Measurements from ENCODE around the gene BAZ2B. TPM values are rescaled to one million over a fixed set of nuclear protein-coding genes. Genes with fewer than 3 reads are reported as not detected.

BAZ2B gene
- total RNA-seq, 3 donors from 2014 or later (not counting 1 experiment from before 2014, with no cell fraction given) = 59.8 to 73.7 (median 68.4) TPM

DNA sequence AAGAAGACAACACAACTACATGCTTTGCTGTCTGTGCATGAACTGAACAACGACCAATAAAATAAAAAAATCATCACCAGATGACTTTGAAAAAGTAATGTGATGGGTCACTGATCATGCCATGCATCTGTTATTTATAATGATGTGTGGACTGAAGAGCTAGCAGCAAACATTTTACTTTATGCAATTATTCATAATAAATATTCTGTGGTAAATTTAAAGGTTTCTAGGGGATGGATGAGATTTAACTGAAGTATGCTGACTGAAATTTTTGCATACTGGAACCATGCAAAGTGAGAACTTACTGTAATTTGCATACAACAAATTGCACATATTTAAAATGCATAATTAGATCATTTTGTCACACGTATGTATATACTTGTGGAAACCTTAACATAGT lies 31.3 kb upstream of the BAZ2B start:
- DNase-seq (no peak), ATAC-seq (no peak)
- Mint-ChIP-seq H3K9me3 (peaks cover 0 to 2% of the 10 kb centered on the region in 2 donors), H3K27ac (no peak overlapping the region), H3K27me3 (ENCODE audit: low read depth in 2 of 2) (no peaks in the 10 kb centered on the region), H3K36me3 (peaks cover 7% of the 10 kb centered on the region), H3K4me3 (no peak overlapping the region), H3K4me1 (no peaks in the 10 kb centered on the region)
- H3K27ac ChIP-seq (ENCODE audit: low read length) = no peak overlapping the region
- no peak overlapping the region for H3K4me3 ChIP-seq (ENCODE audit: low read length)
- no peaks in the 10 kb centered on the region for H3K36me3 ChIP-seq (ENCODE audit: control insufficient read depth, insufficient read depth, low read length)
- H3K9me3 ChIP-seq (ENCODE audit: control insufficient read depth, insufficient read depth, low read length) = peaks cover 5% of the 10 kb centered on the region
- TF ChIP-seq CTCF (IDR thresholded peaks at IDR 0.05) = no peak
- H3K4me1 ChIP-seq (ENCODE audit: control insufficient read depth, insufficient read depth, low read length) = no peaks in the 10 kb centered on the region
- no CpG with 5 or more reads among the region's 2 CpGs for WGBS (ENCODE audit: insufficient coverage)
- intact Hi-C loops (cut with micrococcal nuclease) = no loop called here
- H3K27me3 ChIP-seq (ENCODE audit: control insufficient read depth, insufficient read depth, low read length) = no peaks in the 10 kb centered on the region

DNA sequence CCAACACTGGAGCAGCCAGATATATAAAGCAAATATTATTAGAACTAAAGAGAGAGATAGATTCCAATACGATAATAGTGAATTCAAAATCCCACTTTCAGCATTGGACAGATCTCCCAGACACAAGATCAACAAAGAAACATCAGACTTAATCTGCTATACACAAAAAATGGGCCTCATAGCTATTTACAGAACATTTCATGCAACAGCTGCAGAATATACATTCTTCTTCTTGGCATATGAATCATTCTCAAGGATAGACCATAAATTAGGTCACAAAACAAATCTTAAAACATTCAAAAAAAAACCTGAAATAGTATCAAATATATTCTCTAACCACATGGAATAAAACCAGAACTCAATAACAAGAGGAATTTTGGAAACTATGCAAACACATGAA lies 23.8 kb upstream of the BAZ2B start:
- no peak for DNase-seq

DNA sequence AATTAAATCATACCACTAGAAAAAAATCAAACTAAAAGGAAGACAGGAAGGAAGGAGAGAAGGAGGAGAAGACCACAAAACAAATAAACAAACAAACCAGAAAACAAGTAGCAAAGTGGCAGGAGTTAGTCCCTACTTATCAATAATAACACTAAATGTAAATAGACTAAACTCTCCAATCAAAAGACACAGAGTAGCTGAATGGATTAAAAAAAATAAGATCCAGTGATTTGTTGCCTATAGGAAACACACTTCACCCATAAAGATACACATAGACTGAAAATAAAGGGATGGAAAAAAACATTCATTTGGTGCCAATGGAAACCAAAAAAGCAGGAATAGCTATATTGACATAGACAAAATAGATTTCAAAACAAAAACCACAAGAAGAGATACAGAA lies 23.4 kb upstream of the BAZ2B start:
- Mint-ChIP-seq H3K4me3 (no peak overlapping the region), H3K27me3 (ENCODE audit: low read depth in 2 of 2) (no peaks in the 10 kb centered on the region), H3K36me3 (peaks cover 20% of the 10 kb centered on the region), H3K9me3 (peaks cover 2 to 12% of the 10 kb centered on the region in 2 donors), H3K27ac (no peak overlapping the region), H3K4me1 (peaks cover 0 to 6% of the 10 kb centered on the region in 2 donors)
- no peaks in the 10 kb centered on the region for H3K36me3 ChIP-seq (ENCODE audit: control insufficient read depth, insufficient read depth, low read length)
- intact Hi-C loops (cut with micrococcal nuclease) = no loop called here
- no peak for ATAC-seq
- no peak overlapping the region for H3K27ac ChIP-seq (ENCODE audit: low read length)
- H3K27me3 ChIP-seq (ENCODE audit: control insufficient read depth, insufficient read depth, low read length) = no peaks in the 10 kb centered on the region
- DNase-seq = no peak
- no peak overlapping the region for H3K4me3 ChIP-seq (ENCODE audit: low read length)
- TF ChIP-seq CTCF (IDR thresholded peaks at IDR 0.05) = no peak
- H3K4me1 ChIP-seq (ENCODE audit: control insufficient read depth, insufficient read depth, low read length) = no peaks in the 10 kb centered on the region
- no peaks in the 10 kb centered on the region for H3K9me3 ChIP-seq (ENCODE audit: control insufficient read depth, insufficient read depth, low read length)

More for the DNA sequence above, 23.8 kb upstream of the BAZ2B start:
- Mint-ChIP-seq H3K4me1 (peaks cover 0 to 6% of the 10 kb centered on the region in 2 donors), H3K27me3 (ENCODE audit: low read depth in 2 of 2) (no peaks in the 10 kb centered on the region), H3K9me3 (peaks cover 2 to 12% of the 10 kb centered on the region in 2 donors), H3K4me3 (no peak overlapping the region), H3K27ac (no peak overlapping the region), H3K36me3 (peaks cover 20% of the 10 kb centered on the region)
- TF ChIP-seq CTCF (IDR thresholded peaks at IDR 0.05) = no peak
- no peak overlapping the region for H3K27ac ChIP-seq (ENCODE audit: low read length)
- intact Hi-C loops (cut with micrococcal nuclease) = no loop called here
- H3K36me3 ChIP-seq (ENCODE audit: control insufficient read depth, insufficient read depth, low read length) = no peaks in the 10 kb centered on the region
- no peaks in the 10 kb centered on the region for H3K9me3 ChIP-seq (ENCODE audit: control insufficient read depth, insufficient read depth, low read length)
- no peaks in the 10 kb centered on the region for H3K27me3 ChIP-seq (ENCODE audit: control insufficient read depth, insufficient read depth, low read length)
- 50% methylated on average over 1 of the region's 1 CpG for WGBS (ENCODE audit: insufficient coverage)
- no peak overlapping the region for H3K4me3 ChIP-seq (ENCODE audit: low read length)
- no peak for ATAC-seq
- no peaks in the 10 kb centered on the region for H3K4me1 ChIP-seq (ENCODE audit: control insufficient read depth, insufficient read depth, low read length)

DNA sequence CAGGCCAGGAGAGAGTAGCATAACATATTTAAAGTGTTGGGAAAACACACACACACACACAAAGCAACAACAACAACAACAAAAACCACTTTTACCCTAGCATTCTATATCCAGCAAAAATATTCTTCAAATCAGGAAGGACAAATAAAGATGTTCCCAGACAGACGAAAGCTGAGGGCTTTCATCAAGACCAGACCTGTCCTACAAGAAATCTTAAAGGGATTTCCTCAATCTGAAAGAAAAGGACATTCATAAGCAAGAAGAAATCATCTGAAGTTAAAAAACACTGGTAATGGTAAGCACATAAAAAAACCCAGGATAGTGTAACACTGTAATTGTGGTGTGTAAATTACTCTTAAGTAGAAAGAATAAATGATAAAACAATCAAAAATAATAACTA lies 22.7 kb upstream of the BAZ2B start:
- H3K4me1 Mint-ChIP-seq = peaks cover 0 to 6% of the 10 kb centered on the region in 2 donors
- TF ChIP-seq CTCF (IDR thresholded peaks at IDR 0.05) = no peak
- no peak for ATAC-seq

More for the DNA sequence above, 22.7 kb upstream of the BAZ2B start:
- H3K4me1 ChIP-seq (ENCODE audit: control insufficient read depth, insufficient read depth, low read length) = no peaks in the 10 kb centered on the region
- Mint-ChIP-seq H3K36me3 (peaks cover 20% of the 10 kb centered on the region), H3K4me3 (no peak overlapping the region), H3K9me3 (peaks cover 2 to 12% of the 10 kb centered on the region in 2 donors), H3K27me3 (ENCODE audit: low read depth in 2 of 2) (no peaks in the 10 kb centered on the region), H3K27ac (no peak overlapping the region)
- no peak overlapping the region for H3K4me3 ChIP-seq (ENCODE audit: low read length)
- no peak for DNase-seq
- no peaks in the 10 kb centered on the region for H3K27me3 ChIP-seq (ENCODE audit: control insufficient read depth, insufficient read depth, low read length)
- no peaks in the 10 kb centered on the region for H3K9me3 ChIP-seq (ENCODE audit: control insufficient read depth, insufficient read depth, low read length)
- intact Hi-C loops (cut with micrococcal nuclease) = no loop called here
- no peaks in the 10 kb centered on the region for H3K36me3 ChIP-seq (ENCODE audit: control insufficient read depth, insufficient read depth, low read length)
- H3K27ac ChIP-seq (ENCODE audit: low read length) = no peak overlapping the region
- WGBS (ENCODE audit: insufficient coverage) = 90% methylated on average over 1 of the region's 1 CpG

Data from natural killer cell (primary cell).